GM12873 (cell line): ENCODE measurements around the gene HERC3.

ENCODE experiments used
- CTCF ChIP-seq: IDR thresholded peaks from 2 replicates; pipeline ENCODE4 v1.5.1; 2012; ENCODE audit warnings: low read depth, mild to moderate bottlenecking, moderate library complexity, low read length, control low read depth; ENCODE audit not compliant: insufficient read depth; ENCODE audit errors: missing control alignments

Gene HERC3

GRCh38 chr4:88722828-88723227, 130.5 kb downstream of the HERC3 start:
- TF ChIP-seq CTCF = no peak

- TF ChIP-seq CTCF = no peak
Measured at GRCh38 chr4:88724406-88724805, 132.1 kb downstream of the HERC3 start.

GRCh38 chr4:88725143-88725542, 132.9 kb downstream of the HERC3 start:
- TF ChIP-seq CTCF = no peak

GRCh38 chr4:88725986-88726385, 133.7 kb downstream of the HERC3 start:
- TF ChIP-seq CTCF = no peak

GRCh38 chr4:88728146-88728545, 135.9 kb downstream of the HERC3 start:
- no peak for TF ChIP-seq CTCF

GRCh38 chr4:88729146-88729760, 137.0 kb downstream of the HERC3 start:
- TF ChIP-seq CTCF = no peak

- no peak for TF ChIP-seq CTCF
Measured at GRCh38 chr4:88730811-88731210, 138.5 kb downstream of the HERC3 start.
